HepG2 (cell line): ENCODE data around the gene NTN3. TPM values are rescaled to one million over a fixed set of nuclear protein-coding genes. Genes with fewer than 3 reads are reported as not detected.

Experiments used
- ARNT2 ChIP-seq: sonication (generic); formaldehyde crosslinking; IDR thresholded peaks from 2 replicates; pipeline ENCODE4 v1.8.0; 2022; ENCODE audit warnings: mild to moderate bottlenecking, low read depth, missing genetic modification reagents, moderate library complexity
- HDAC2 ChIP-seq: sonication (generic); formaldehyde crosslinking; IDR thresholded peaks from 2 replicates; pipeline ENCODE4 v1.4.0; 2020; ENCODE audit warnings: missing genetic modification reagents
- HINFP ChIP-seq: sonication (generic); formaldehyde crosslinking; IDR thresholded peaks from 2 replicates; pipeline ENCODE4 v1.4.0; 2020; ENCODE audit warnings: low read depth, mild to moderate bottlenecking, missing genetic modification reagents
- HOXA5 ChIP-seq: sonication (generic); formaldehyde crosslinking; IDR thresholded peaks from 2 replicates; pipeline ENCODE4 v1.4.0; 2020; ENCODE audit warnings: missing genetic modification reagents
- HOXD1 ChIP-seq: sonication (generic); formaldehyde crosslinking; IDR thresholded peaks from 2 replicates; pipeline ENCODE4 v1.5.0; 2020; ENCODE audit warnings: missing genetic modification reagents
- KLF13 ChIP-seq: sonication (generic); formaldehyde crosslinking; IDR thresholded peaks from 2 replicates; pipeline ENCODE4 v1.4.0; 2020; ENCODE audit warnings: mild to moderate bottlenecking, missing genetic modification reagents
- KLF15 ChIP-seq: sonication (generic); formaldehyde crosslinking; IDR thresholded peaks from 2 replicates; pipeline ENCODE4 v1.8.1; 2023; ENCODE audit warnings: borderline replicate concordance, mild to moderate bottlenecking, inconsistent platforms, missing genetic modification reagents, mixed read lengths
- MAFG ChIP-seq: sonication (generic); formaldehyde crosslinking; IDR thresholded peaks from 2 replicates; pipeline ENCODE4 v1.5.1; 2020; ENCODE audit warnings: mild to moderate bottlenecking, missing genetic modification reagents
- MED8 ChIP-seq: sonication (generic); formaldehyde crosslinking; IDR thresholded peaks from 2 replicates; pipeline ENCODE4 v1.8.1; 2023; ENCODE audit warnings: mild to moderate bottlenecking, missing genetic modification reagents; ENCODE audit not compliant: insufficient replicate concordance
- SIN3A ChIP-seq: IDR thresholded peaks from 2 replicates; pipeline ENCODE4 v1.6.1; 2011; ENCODE audit warnings: low read depth, mild to moderate bottlenecking, control low read depth, low read length, borderline replicate concordance
- TGIF2 ChIP-seq: IDR thresholded peaks from 2 replicates; pipeline ENCODE4 v1.6.1; 2016; ENCODE audit warnings: control low read depth, missing compliant biosample characterization
- ZFY ChIP-seq: sonication (generic); formaldehyde crosslinking; IDR thresholded peaks from 2 replicates; pipeline ENCODE4 v1.4.0; 2020; ENCODE audit warnings: missing genetic modification reagents
- ZNF343 ChIP-seq: sonication (generic); formaldehyde crosslinking; IDR thresholded peaks from 2 replicates; pipeline ENCODE4 v1.4.0; 2020; ENCODE audit warnings: mild to moderate bottlenecking, missing genetic modification reagents
- ZNF687 ChIP-seq: sonication (generic); formaldehyde crosslinking; IDR thresholded peaks from 2 replicates; pipeline ENCODE4 v1.5.1; 2020; ENCODE audit warnings: mild to moderate bottlenecking, missing genetic modification reagents, moderate library complexity
- ZNF710 ChIP-seq: sonication (generic); formaldehyde crosslinking; IDR thresholded peaks from 2 replicates; pipeline ENCODE4 v1.5.0; 2020; ENCODE audit warnings: mild to moderate bottlenecking, missing genetic modification reagents, borderline replicate concordance
- ZNF766 ChIP-seq: sonication (generic); formaldehyde crosslinking; IDR thresholded peaks from 2 replicates; pipeline ENCODE4 v1.5.0; 2020; ENCODE audit warnings: missing genetic modification reagents, borderline replicate concordance
- polyA plus RNA-seq, 8 experiments: library from polyadenylated mRNA; depleted of rRNA in 3 of 8; stranded (reverse) in 7 of 8; unstranded in 1 of 8; fragments of >200 nt; fragmentation: Illumina TruSeq in 4 of 8; extraction: Trizol in 4 of 8; gene quantifications; 2 replicates each; pipeline versions ENCODE4 v1.2.1 to v1.2.3, GENCODE V29; 2011 to 2016; ENCODE audit warnings: low read depth in 4 of 8, missing spikeins in 1 of 8, mixed read lengths in 1 of 8; ENCODE audit not compliant: insufficient read depth in 1 of 8
- total RNA-seq, 5 experiments: library from RNA; depleted of rRNA; stranded (reverse); fragments of >200 nt; fragmentation: Illumina TruSeq; extraction: Trizol; gene quantifications; 2 replicates each; pipeline ENCODE4 v1.2.3, GENCODE V29; 2016; ENCODE audit warnings: low read depth in 1 of 5
- TF ChIP-seq, protein P1 (sequence below): sonication (generic); formaldehyde crosslinking; IDR thresholded peaks from 2 replicates; pipeline ENCODE4; 2020; ENCODE audit warnings: missing genetic modification reagents, mild to moderate bottlenecking, borderline replicate concordance

Gene NTN3
- total and polyA plus RNA-seq, 2 of the 13 experiments (the other 11 are each of a cell fraction or from before 2014, with no cell fraction given), result 0.09 to 0.20 TPM

DNA sequence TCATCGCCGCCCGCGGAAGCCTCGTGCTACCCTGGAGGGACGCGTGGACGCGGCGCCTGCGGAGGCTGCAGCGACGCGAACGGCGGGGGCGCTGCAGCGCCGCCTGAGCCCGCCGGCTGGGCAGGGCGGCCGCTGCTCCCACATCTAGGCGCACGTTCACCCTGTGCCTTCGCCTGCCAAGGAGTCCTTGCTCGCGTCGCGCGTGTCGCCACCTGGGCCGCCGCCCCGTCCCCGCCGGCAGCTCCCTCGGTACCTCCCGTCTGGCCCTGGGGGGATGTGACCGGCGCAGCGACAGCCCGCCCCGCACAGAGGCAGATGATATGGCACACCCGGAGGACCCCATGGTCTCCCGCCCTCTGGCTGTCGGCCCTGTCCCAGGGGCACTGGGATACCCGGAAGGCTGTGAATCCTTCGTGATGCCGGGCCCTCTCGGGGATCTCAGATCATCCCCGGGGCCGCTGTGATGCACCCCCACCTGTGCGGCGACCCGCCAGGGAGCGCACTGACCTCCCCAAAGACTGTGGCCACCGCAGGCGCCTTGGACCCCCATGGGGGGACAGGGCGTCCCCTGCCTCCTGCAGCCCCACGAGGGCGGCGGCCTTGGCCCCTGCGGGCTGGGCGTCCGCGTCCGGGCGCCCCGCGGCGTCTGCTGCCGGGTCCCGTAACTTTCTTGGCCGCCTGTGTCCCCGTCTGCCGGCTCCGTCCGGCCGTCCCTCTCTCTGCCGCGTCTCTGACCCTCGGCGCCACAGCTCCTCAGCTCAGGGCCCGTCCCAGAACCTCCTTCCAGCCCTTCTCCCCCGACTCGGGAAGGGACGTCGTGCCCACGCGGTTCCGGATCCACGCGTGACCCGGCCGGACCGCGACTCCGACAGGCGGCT is 3.1 kb downstream of the NTN3 start (continued):
- no peak for TF ChIP-seq HINFP (CRISPR knock-in tag)
- peak; percentile 78 for TF ChIP-seq ZNF687 (CRISPR knock-in tag)
- TF ChIP-seq MED8 (CRISPR knock-in tag), result peak; percentile 37
- peak; percentile 22; the same call in 1 of the 2 replicates for TF ChIP-seq TGIF2 (CRISPR knock-in tag)
- 0 out of 2 replicates have a peak, but pooled peaks have one; percentile 18 for TF ChIP-seq HDAC2
- no peak for TF ChIP-seq MAFG (CRISPR knock-in tag)
- 0 out of 2 replicates have a peak, but pooled peaks have one; percentile 57 for TF ChIP-seq ARNT2 (CRISPR knock-in tag)
- peak; percentile 21; the same call in 1 of the 2 replicates for TF ChIP-seq ZFY (CRISPR knock-in tag)
- TF ChIP-seq KLF15 (CRISPR knock-in tag), result peak; percentile 28; the same call in 1 of the 2 replicates
- 0 out of 2 replicates have a peak, but pooled peaks have one; percentile 46 for TF ChIP-seq SIN3A
- TF ChIP-seq ZNF766 (CRISPR knock-in tag), result no peak
- TF ChIP-seq HOXD1 (CRISPR knock-in tag), result 0 out of 2 replicates have a peak, but pooled peaks have one; percentile 29
- no peak for TF ChIP-seq KLF13 (CRISPR knock-in tag)
- TF ChIP-seq ZNF343 (CRISPR knock-in tag), result no peak
- no peak for TF ChIP-seq ZNF710 (CRISPR knock-in tag)
- peak; percentile 16; the same call in 1 of the 2 replicates for TF ChIP-seq HOXA5 (CRISPR knock-in tag)
- TF ChIP-seq, protein P1, sequence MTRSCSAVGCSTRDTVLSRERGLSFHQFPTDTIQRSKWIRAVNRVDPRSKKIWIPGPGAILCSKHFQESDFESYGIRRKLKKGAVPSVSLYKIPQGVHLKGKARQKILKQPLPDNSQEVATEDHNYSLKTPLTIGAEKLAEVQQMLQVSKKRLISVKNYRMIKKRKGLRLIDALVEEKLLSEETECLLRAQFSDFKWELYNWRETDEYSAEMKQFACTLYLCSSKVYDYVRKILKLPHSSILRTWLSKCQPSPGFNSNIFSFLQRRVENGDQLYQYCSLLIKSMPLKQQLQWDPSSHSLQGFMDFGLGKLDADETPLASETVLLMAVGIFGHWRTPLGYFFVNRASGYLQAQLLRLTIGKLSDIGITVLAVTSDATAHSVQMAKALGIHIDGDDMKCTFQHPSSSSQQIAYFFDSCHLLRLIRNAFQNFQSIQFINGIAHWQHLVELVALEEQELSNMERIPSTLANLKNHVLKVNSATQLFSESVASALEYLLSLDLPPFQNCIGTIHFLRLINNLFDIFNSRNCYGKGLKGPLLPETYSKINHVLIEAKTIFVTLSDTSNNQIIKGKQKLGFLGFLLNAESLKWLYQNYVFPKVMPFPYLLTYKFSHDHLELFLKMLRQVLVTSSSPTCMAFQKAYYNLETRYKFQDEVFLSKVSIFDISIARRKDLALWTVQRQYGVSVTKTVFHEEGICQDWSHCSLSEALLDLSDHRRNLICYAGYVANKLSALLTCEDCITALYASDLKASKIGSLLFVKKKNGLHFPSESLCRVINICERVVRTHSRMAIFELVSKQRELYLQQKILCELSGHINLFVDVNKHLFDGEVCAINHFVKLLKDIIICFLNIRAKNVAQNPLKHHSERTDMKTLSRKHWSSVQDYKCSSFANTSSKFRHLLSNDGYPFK, result no peak
